CD4-positive, alpha-beta T cell treated with Interleukin-6 at 100 ng/mL for 8 hours (primary cell): ENCODE measurements around the gene PABPC3.

Source experiments
- DNase-seq: peaks from one replicate; pipeline ENCODE4 v3.0.0-alpha.2; 2020; ENCODE audit warnings: mixed read lengths, low spot score

PABPC3 gene

GRCh38 chr13:25095851-25096453 lies at the start of gene PABPC3:
TSS of gene PABPC3 (plus strand) at chr13:25096136. CDS start at chr13:25096199, 63 bp downstream.
- DNase-seq, result no peak

- DNase-seq, result no peak
These were observed 49.5 kb upstream of the PABPC3 start for GRCh38 chr13:25046274-25046984.

GRCh38 chr13:25046985-25047511 lies 48.9 kb upstream of the PABPC3 start:
- DNase-seq, result no peak

- DNase-seq, result no peak
These were observed 44.9 kb upstream of the PABPC3 start for GRCh38 chr13:25051065-25051464.

- no peak for DNase-seq
These were observed 36.8 kb upstream of the PABPC3 start for GRCh38 chr13:25059166-25059565.

GRCh38 chr13:25059958-25060357 lies 36.0 kb upstream of the PABPC3 start:
- DNase-seq, result no peak

GRCh38 chr13:25062479-25062878 lies 33.5 kb upstream of the PABPC3 start:
- DNase-seq, result no peak

GRCh38 chr13:25064396-25064795 lies 31.5 kb upstream of the PABPC3 start:
- no peak for DNase-seq

GRCh38 chr13:25065974-25066770 lies 29.8 kb upstream of the PABPC3 start:
- no peak for DNase-seq

- no peak for DNase-seq
These were observed 28.9 kb upstream of the PABPC3 start for GRCh38 chr13:25067064-25067463.

- DNase-seq, result no peak
These were observed 27.1 kb upstream of the PABPC3 start for GRCh38 chr13:25068810-25069209.

- DNase-seq, result no peak
These were observed 26.7 kb upstream of the PABPC3 start for GRCh38 chr13:25069236-25069635.

GRCh38 chr13:25069911-25070310 lies 26.0 kb upstream of the PABPC3 start:
- no peak for DNase-seq

- no peak for DNase-seq
These were observed 15.2 kb upstream of the PABPC3 start for GRCh38 chr13:25080773-25081172.

GRCh38 chr13:25084096-25084495 lies 11.8 kb upstream of the PABPC3 start:
- no peak for DNase-seq

- no peak for DNase-seq
These were observed 10.7 kb upstream of the PABPC3 start for GRCh38 chr13:25085125-25085742.

GRCh38 chr13:25088562-25089221 lies 7.2 kb upstream of the PABPC3 start:
- DNase-seq, result no peak

GRCh38 chr13:25097426-25097825 lies 1.5 kb downstream of the PABPC3 start:
- DNase-seq, result no peak

- DNase-seq, result no peak
These were observed 7.8 kb downstream of the PABPC3 start for GRCh38 chr13:25103711-25104110.

GRCh38 chr13:25109341-25109740 lies 13.4 kb downstream of the PABPC3 start:
- DNase-seq, result no peak

- DNase-seq, result no peak
These were observed 15.1 kb downstream of the PABPC3 start for GRCh38 chr13:25110956-25111584.
